ENCODE results near the gene ST3GAL3.

ST3GAL3 gene

GRCh38 chr1:43861337-43861736 lies 154.0 kb downstream of the ST3GAL3 start:
- Histone ChIP-seq H3K4me2 (ENCODE audit: insufficient read depth, low read length) (no peak overlapping the region), H3K36me3 (ENCODE audit: insufficient read depth, low read length) (peaks cover 12% of the 10 kb centered on the region; the same call in 1 of the 2 replicates), H3K9me3 (ENCODE audit: insufficient read depth, low read length, severe bottlenecking) (no peaks in the 10 kb centered on the region), H3K79me2 (ENCODE audit: insufficient read depth, low read length) (no peaks in the 10 kb centered on the region), H3K4me3 (ENCODE audit: low read depth in 1 of 2, low read length in 2 of 2) (no peak overlapping the region), H3K9ac (ENCODE audit: low read depth, low read length) (no peak overlapping the region), H3K4me1 (ENCODE audit: insufficient read depth, low read length) (no peaks in the 10 kb centered on the region), H3K27me3 (ENCODE audit: insufficient read depth, low read length, poor library complexity) (no peaks in the 10 kb centered on the region), H3K27ac (ENCODE audit: low read length) (no peak overlapping the region), H4K20me1 (ENCODE audit: insufficient read depth, low read length) (no peaks in the 10 kb centered on the region), H2AFZ (ENCODE audit: low read depth, low read length) (no peak overlapping the region)
- TF ChIP-seq CTCF (IDR thresholded peaks at IDR 0.05; ENCODE audit: borderline replicate concordance, extremely low read depth, low read length, poor library complexity, severe bottlenecking) (no peak), EZH2 (IDR thresholded peaks at IDR 0.05; ENCODE audit: borderline replicate concordance, low read depth, low read length, severe bottlenecking) (no peak)
- ATAC-seq (ENCODE audit: insufficient read depth, low read depth) (no peak), DNase-seq (no peak)

GRCh38 chr1:43861988-43862735 lies 154.8 kb downstream of the ST3GAL3 start:
- DNase-seq, result no peak
- Histone ChIP-seq H4K20me1 (ENCODE audit: insufficient read depth, low read length) (no peaks in the 10 kb centered on the region), H3K79me2 (ENCODE audit: insufficient read depth, low read length) (no peaks in the 10 kb centered on the region), H3K9ac (ENCODE audit: low read depth, low read length) (no peak overlapping the region), H3K4me3 (ENCODE audit: low read depth in 1 of 2, low read length in 2 of 2) (no peak overlapping the region), H2AFZ (ENCODE audit: low read depth, low read length) (no peak overlapping the region), H3K27ac (ENCODE audit: low read length) (no peak overlapping the region), H3K36me3 (ENCODE audit: insufficient read depth, low read length) (peaks cover 12% of the 10 kb centered on the region; the same call in 1 of the 2 replicates), H3K27me3 (ENCODE audit: insufficient read depth, low read length, poor library complexity) (no peaks in the 10 kb centered on the region), H3K9me3 (ENCODE audit: insufficient read depth, low read length, severe bottlenecking) (no peaks in the 10 kb centered on the region), H3K4me1 (ENCODE audit: insufficient read depth, low read length) (no peaks in the 10 kb centered on the region), H3K4me2 (ENCODE audit: insufficient read depth, low read length) (no peak overlapping the region)
- ATAC-seq (ENCODE audit: insufficient read depth, low read depth), result no peak
- no peak for TF ChIP-seq EZH2 (IDR thresholded peaks at IDR 0.05; ENCODE audit: borderline replicate concordance, low read depth, low read length, severe bottlenecking)
- no peak for TF ChIP-seq CTCF (IDR thresholded peaks at IDR 0.05; ENCODE audit: borderline replicate concordance, extremely low read depth, low read length, poor library complexity, severe bottlenecking)

GRCh38 chr1:43864111-43865045 lies 157.0 kb downstream of the ST3GAL3 start:
- no peaks in the 10 kb centered on the region for H3K27me3 ChIP-seq (ENCODE audit: insufficient read depth, low read length, poor library complexity)
- no peak overlapping the region for H3K9ac ChIP-seq (ENCODE audit: low read depth, low read length)
- H2AFZ ChIP-seq (ENCODE audit: low read depth, low read length), result no peak overlapping the region
- ATAC-seq (ENCODE audit: insufficient read depth, low read depth), result no peak
- H3K4me3 ChIP-seq (ENCODE audit: low read depth in 1 of 2, low read length in 2 of 2), result no peak overlapping the region
- H3K36me3 ChIP-seq (ENCODE audit: insufficient read depth, low read length), result no peaks in the 10 kb centered on the region; the same call in 1 of the 2 replicates
- H3K4me2 ChIP-seq (ENCODE audit: insufficient read depth, low read length), result no peak overlapping the region
- no peaks in the 10 kb centered on the region for H3K79me2 ChIP-seq (ENCODE audit: insufficient read depth, low read length)
- H3K27ac ChIP-seq (ENCODE audit: low read length), result no peak overlapping the region
- no peaks in the 10 kb centered on the region for H3K9me3 ChIP-seq (ENCODE audit: insufficient read depth, low read length, severe bottlenecking)
- TF ChIP-seq CTCF (IDR thresholded peaks at IDR 0.05; ENCODE audit: borderline replicate concordance, extremely low read depth, low read length, poor library complexity, severe bottlenecking), result no peak
- no peak for TF ChIP-seq EZH2 (IDR thresholded peaks at IDR 0.05; ENCODE audit: borderline replicate concordance, low read depth, low read length, severe bottlenecking)
- no peak for DNase-seq
- no peaks in the 10 kb centered on the region for H3K4me1 ChIP-seq (ENCODE audit: insufficient read depth, low read length)
- H4K20me1 ChIP-seq (ENCODE audit: insufficient read depth, low read length), result no peaks in the 10 kb centered on the region

Data from DND-41 (cell line).